Keratinocyte (primary cell): ENCODE data around the gene DUSP22. TPM values are rescaled to one million over a fixed set of nuclear protein-coding genes. Genes with fewer than 3 reads are reported as not detected.
A peak's percentile ranks its signal among the peaks of the same experiment; 100 is the strongest.

Source experiments
- DNase-seq: peaks from one replicate; pipeline ENCODE4 v3.0.0-alpha.2; 2011; ENCODE audit warnings: low read depth, missing footprints, low spot score
- FAIRE-seq: peaks from 2 replicates; lab custom pipeline; 2011; peaks lifted over from hg19 to GRCh38; lab: Jason Lieb, UNC
- H2AFZ ChIP-seq: 2 replicates; pipeline ENCODE4 v1.6.0; 2012; ENCODE audit warnings: low read length, control low read depth, inconsistent platforms; ENCODE audit not compliant: control insufficient read depth
- H3K27ac ChIP-seq: 2 replicates; pipeline ENCODE4 v1.5.1; 2011; ENCODE audit warnings: low read length; ENCODE audit not compliant: control insufficient read depth, insufficient read depth
- H3K27me3 ChIP-seq: 3 replicates; pipeline ENCODE4 v1.6.0; 2011; ENCODE audit warnings: low read length; ENCODE audit not compliant: control insufficient read depth, insufficient read depth; ENCODE audit errors: extremely low read depth
- H3K36me3 ChIP-seq, 2 experiments: 2 replicates in 1 of 2; 3 replicates in 1 of 2; pipeline ENCODE4 v1.5.1; 2011; ENCODE audit warnings: low read length in 2 of 2, mild to moderate bottlenecking in 1 of 2; ENCODE audit not compliant: control insufficient read depth in 2 of 2, insufficient read depth in 2 of 2; ENCODE audit errors: extremely low read depth in 1 of 2
- H3K4me1 ChIP-seq: 3 replicates; pipeline ENCODE4 v1.5.1; 2011; ENCODE audit warnings: low read length; ENCODE audit not compliant: control insufficient read depth, insufficient read depth; ENCODE audit errors: extremely low read depth
- H3K4me2 ChIP-seq: 3 replicates; pipeline ENCODE4 v1.6.0; 2011; ENCODE audit warnings: low read depth, low read length; ENCODE audit not compliant: control insufficient read depth, insufficient read depth; ENCODE audit errors: extremely low read depth
- H3K4me3 ChIP-seq, 3 experiments: fragments of 200-600 bp in 1 of 3; sonication (generic) in 1 of 3; 2 replicates in 2 of 3; 3 replicates in 1 of 3; pipeline ENCODE4 v1.5.1; 2011 to 2016; ENCODE audit warnings: low read length in 3 of 3, mild to moderate bottlenecking in 3 of 3, control low read depth in 2 of 3, inconsistent platforms in 1 of 3, low read depth in 1 of 3, mixed read lengths in 1 of 3, mixed run types in 1 of 3, moderate library complexity in 1 of 3; ENCODE audit not compliant: control insufficient read depth in 2 of 3, insufficient read depth in 2 of 3; ENCODE audit errors: extremely low read depth in 1 of 3
- H3K79me2 ChIP-seq: 2 replicates; pipeline ENCODE4 v1.6.0; 2012; ENCODE audit warnings: low read length; ENCODE audit not compliant: control insufficient read depth, insufficient read depth
- H3K9ac ChIP-seq: 3 replicates; pipeline ENCODE4 v1.6.0; 2011; ENCODE audit warnings: low read length; ENCODE audit not compliant: control insufficient read depth, insufficient read depth; ENCODE audit errors: extremely low read depth
- H3K9me1 ChIP-seq: 3 replicates; pipeline ENCODE4 v1.6.0; 2011; ENCODE audit warnings: low read length; ENCODE audit not compliant: control insufficient read depth, insufficient read depth; ENCODE audit errors: extremely low read depth
- H3K9me3 ChIP-seq: 2 replicates; pipeline ENCODE4 v1.5.1; 2012; ENCODE audit warnings: low read depth, low read length; ENCODE audit not compliant: control insufficient read depth
- H4K20me1 ChIP-seq: 3 replicates; pipeline ENCODE4 v1.6.0; 2011; ENCODE audit warnings: low read length; ENCODE audit not compliant: control insufficient read depth, insufficient read depth; ENCODE audit errors: extremely low read depth
- EZH2 ChIP-seq: IDR thresholded peaks from one replicate; pipeline ENCODE4 v1.6.1; 2012; ENCODE audit warnings: inconsistent platforms, mild to moderate bottlenecking, low read length, moderate library complexity
- dilution Hi-C: fragments of 300-500 bp; cut with MboI; formaldehyde crosslinking; loops from one replicate; pipeline ENCODE4 v1.7.0; 2020; ENCODE audit warnings: low sequenced_read_pairs; ENCODE audit not compliant: extremely low pct_ligation_motif_present
- polyA plus RNA-seq, 5 experiments: library from polyadenylated mRNA; depleted of rRNA in 3 of 5; stranded (reverse) in 3 of 5; stranded (forward) in 1 of 5; unstranded in 1 of 5; fragments of >200 nt; gene quantifications; 1 replicate in 1 of 5; 2 replicates in 3 of 5; 3 replicates in 1 of 5; pipeline versions ENCODE4 v1.2.1 to v1.2.3, GENCODE V29; 2011 to 2012; ENCODE audit warnings: missing spikeins in 2 of 5, low read depth in 1 of 5, low replicate concordance in 1 of 5
- TF ChIP-seq, protein P1 (sequence below), 3 experiments: IDR thresholded peaks in 1 of 3; conservative IDR thresholded peaks in 1 of 3; optimal IDR thresholded peaks in 1 of 3; 2 replicates in 2 of 3; 3 replicates in 1 of 3; pipeline versions ENCODE3 to v1.5.1; 2011; ENCODE audit warnings: low read length in 3 of 3, mild to moderate bottlenecking in 3 of 3, moderate library complexity in 2 of 3, control low read depth in 1 of 3, inconsistent platforms in 1 of 3; ENCODE audit not compliant: insufficient read depth in 2 of 3; ENCODE audit errors: extremely low read depth in 1 of 3

Gene DUSP22
- polyA plus RNA-seq, 1 donor (not counting 4 experiments of a cell fraction or from before 2014, with no cell fraction given), result 17.3 TPM

DNA sequence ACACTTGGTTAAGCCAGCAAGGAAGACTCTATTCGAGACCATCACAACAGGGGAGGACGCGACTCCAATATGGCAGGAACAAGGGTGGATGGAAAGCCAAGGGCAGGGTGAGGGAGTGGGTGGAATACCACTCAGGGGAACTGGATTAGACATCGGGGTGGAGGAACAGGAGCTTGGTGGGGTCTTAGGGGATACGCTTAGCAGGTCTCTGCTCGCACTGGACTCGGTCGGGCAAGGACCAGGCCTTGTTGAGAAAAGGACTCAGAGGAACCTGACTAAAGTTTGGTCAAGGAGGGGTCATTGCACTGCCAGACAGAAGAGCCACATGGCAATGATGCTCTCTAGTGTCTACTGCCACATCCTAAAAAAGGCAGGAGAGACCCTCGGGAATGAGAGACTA lies 10.5 kb downstream of the DUSP22 start:
- no peak overlapping the region for H3K4me2 ChIP-seq
- H3K27ac ChIP-seq, result no peak overlapping the region
- no peak overlapping the region for H3K9ac ChIP-seq
- H3K79me2 ChIP-seq, result peaks cover 18% of the 10 kb centered on the region
- H3K4me1 ChIP-seq, result peaks cover 6% of the 10 kb centered on the region
- H3K9me1 ChIP-seq, result no peaks in the 10 kb centered on the region
- FAIRE-seq (no peak), DNase-seq (no peak)
- H3K9me3 ChIP-seq, result peaks cover 8% of the 10 kb centered on the region
- H4K20me1 ChIP-seq, result no peaks in the 10 kb centered on the region
- TF ChIP-seq, protein P1, sequence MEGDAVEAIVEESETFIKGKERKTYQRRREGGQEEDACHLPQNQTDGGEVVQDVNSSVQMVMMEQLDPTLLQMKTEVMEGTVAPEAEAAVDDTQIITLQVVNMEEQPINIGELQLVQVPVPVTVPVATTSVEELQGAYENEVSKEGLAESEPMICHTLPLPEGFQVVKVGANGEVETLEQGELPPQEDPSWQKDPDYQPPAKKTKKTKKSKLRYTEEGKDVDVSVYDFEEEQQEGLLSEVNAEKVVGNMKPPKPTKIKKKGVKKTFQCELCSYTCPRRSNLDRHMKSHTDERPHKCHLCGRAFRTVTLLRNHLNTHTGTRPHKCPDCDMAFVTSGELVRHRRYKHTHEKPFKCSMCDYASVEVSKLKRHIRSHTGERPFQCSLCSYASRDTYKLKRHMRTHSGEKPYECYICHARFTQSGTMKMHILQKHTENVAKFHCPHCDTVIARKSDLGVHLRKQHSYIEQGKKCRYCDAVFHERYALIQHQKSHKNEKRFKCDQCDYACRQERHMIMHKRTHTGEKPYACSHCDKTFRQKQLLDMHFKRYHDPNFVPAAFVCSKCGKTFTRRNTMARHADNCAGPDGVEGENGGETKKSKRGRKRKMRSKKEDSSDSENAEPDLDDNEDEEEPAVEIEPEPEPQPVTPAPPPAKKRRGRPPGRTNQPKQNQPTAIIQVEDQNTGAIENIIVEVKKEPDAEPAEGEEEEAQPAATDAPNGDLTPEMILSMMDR (optimal IDR thresholded peaks at IDR 0.05 in 1 of 3, IDR thresholded peaks at IDR 0.05 in 1 of 3, conservative IDR thresholded peaks at IDR 0.05 in 1 of 3; ENCODE audit: extremely low read depth in 1 of 3, insufficient read depth in 2 of 3, low read length in 3 of 3), result no peak
- TF ChIP-seq EZH2, result no peak
- no peaks in the 10 kb centered on the region for H3K27me3 ChIP-seq
- H3K36me3 ChIP-seq, result peaks cover 0 to 1% of the 10 kb centered on the region in 2 experiments
- no peak overlapping the region for H3K4me3 ChIP-seq
- dilution Hi-C loops, result no loop called here
- no peak overlapping the region for H2AFZ ChIP-seq

DNA sequence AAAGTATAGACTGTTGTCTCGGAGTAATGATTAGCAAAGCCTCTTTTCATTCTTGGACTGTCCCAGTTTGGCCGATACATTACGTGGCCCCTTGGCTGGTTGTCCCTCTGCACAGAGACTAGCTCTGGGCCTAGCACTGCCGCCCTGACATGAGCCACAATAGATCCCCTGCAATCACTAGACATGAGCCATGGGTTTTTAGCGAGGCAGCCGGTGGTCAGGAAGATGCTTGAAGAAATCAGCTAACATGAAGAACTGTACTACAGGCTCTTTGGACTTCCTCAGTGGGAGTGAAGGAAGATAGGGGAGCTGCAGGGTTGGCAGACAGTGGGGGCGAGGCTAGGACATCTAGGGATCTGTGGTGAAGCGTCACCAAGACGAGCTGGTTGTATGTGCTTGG lies 11.0 kb downstream of the DUSP22 start:
- Histone ChIP-seq H2AFZ (no peak overlapping the region), H4K20me1 (no peaks in the 10 kb centered on the region), H3K27me3 (no peaks in the 10 kb centered on the region), H3K4me3 (no peak overlapping the region), H3K9me1 (no peaks in the 10 kb centered on the region), H3K4me2 (no peak overlapping the region), H3K9me3 (peaks cover 8% of the 10 kb centered on the region), H3K4me1 (peaks cover 6% of the 10 kb centered on the region), H3K79me2 (peaks cover 16% of the 10 kb centered on the region), H3K9ac (no peak overlapping the region), H3K36me3 (peaks cover 0 to 2% of the 10 kb centered on the region in 2 experiments), H3K27ac (no peak overlapping the region)
- dilution Hi-C loops, result no loop called here
- DNase-seq (no peak), FAIRE-seq (no peak)
- TF ChIP-seq EZH2, result no peak

DNA sequence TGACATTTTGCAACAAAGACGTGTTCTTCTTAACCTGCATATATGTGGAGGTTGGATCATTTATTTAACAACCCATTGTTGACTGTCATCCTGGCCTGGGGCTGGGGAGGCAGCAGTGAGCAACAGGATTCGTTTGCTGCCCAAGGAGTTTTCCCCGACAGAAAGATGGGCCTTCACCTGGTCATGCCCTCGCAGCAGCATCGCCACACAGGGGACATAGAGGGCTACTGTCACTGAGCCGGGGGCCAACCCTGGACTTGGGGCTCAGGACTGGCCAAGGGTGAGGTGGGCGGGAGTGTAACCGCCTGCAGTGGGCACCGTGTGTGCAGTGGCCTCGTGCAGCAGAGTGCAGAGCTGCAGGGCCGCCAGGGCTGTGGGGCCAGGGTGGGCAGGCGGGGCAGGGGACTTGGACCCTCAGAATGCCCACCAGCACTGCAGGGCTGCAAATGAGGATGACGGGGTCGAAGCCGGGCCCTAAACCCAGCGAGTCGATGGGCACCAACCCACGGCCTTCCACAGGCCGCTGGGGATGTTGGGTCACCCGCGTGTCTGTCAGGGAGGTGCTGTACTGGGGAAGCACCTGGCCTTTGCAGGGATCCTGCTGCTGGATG lies 11.8 kb downstream of the DUSP22 start:
- H3K27ac ChIP-seq, result no peak overlapping the region
- no peak overlapping the region for H3K4me2 ChIP-seq
- H3K9ac ChIP-seq, result no peak overlapping the region
- dilution Hi-C loops, result no loop called here
- peaks cover 6% of the 10 kb centered on the region for H3K4me1 ChIP-seq
- H3K27me3 ChIP-seq, result no peaks in the 10 kb centered on the region
- H3K9me3 ChIP-seq, result peaks cover 8% of the 10 kb centered on the region
- no peak overlapping the region for H3K4me3 ChIP-seq
- peaks cover 0 to 3% of the 10 kb centered on the region in 2 experiments for H3K36me3 ChIP-seq
- DNase-seq (no peak), FAIRE-seq (no peak)
- TF ChIP-seq EZH2, result no peak
- TF ChIP-seq, protein P1 (optimal IDR thresholded peaks at IDR 0.05 in 1 of 3, IDR thresholded peaks at IDR 0.05 in 1 of 3, conservative IDR thresholded peaks at IDR 0.05 in 1 of 3; ENCODE audit: extremely low read depth in 1 of 3, insufficient read depth in 2 of 3, low read length in 3 of 3), result peak in 1 of 3 experiments; percentile 25
- H3K79me2 ChIP-seq, result peaks cover 12% of the 10 kb centered on the region
- no peaks in the 10 kb centered on the region for H3K9me1 ChIP-seq
- no peaks in the 10 kb centered on the region for H4K20me1 ChIP-seq
- H2AFZ ChIP-seq, result no peak overlapping the region
